UCSD-AML1 (cell line): Measurements from ENCODE around the gene ARHGAP26.
A peak's percentile ranks its signal among the peaks of the same experiment; 100 is the strongest.

Experiments used
- DNase-seq: peaks from one replicate; lab custom pipeline; 2025; ENCODE audit not compliant: unreplicated experiment; lab: John Stamatoyannopoulos, UW

The ARHGAP26 gene

DNA sequence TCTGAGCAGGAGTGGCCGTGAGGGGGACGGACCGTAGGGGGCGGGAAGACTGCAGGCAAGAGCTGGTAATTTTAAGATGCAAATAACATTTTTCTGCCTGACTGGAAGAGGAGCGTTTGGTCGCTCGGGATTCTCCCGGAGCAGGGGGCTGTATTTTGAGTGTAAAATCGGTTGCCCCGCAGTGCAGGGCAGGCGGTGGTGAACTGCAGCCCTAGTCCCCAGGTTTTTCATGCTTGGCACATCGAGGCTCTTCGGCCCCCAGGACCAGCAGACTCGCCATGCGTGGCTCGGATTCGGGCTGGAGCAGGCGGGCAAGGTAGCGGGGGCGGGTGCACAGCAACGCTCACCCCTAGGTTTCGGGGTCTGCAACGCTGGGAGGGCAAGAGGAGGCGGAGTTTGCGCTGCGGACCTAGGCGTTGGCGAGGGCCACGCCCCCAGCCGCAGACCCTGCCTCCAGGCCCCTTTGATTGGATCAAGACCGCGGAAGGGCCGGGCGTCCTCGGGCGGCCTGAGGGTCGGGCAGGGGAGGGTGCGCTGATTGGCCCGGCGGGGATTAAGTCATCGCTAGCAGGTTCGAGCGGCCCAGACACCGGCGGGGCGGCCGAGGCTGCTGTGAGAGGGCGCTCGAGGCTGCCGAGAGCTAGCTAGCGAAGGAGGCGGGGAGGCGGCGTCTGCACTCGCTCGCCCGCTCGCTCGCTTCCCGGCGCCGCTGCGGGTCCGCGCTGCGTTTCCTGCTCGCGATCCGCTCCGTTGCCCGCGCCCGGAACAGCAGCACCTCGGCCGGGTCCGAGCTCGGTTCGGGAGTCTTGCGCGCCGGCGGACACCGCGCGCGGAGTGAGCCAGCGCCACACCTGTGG, at the start of gene ARHGAP26:
TSS of gene ARHGAP26 (plus strand) at position 585 of the 857 bp plus-strand sequence. CDS start 385 bp downstream, outside the sequence.
- DNase-seq = peak; percentile 93

GRCh38 chr5:142720641-142721271, 49.4 kb upstream of the ARHGAP26 start:
- no peak for DNase-seq

DNA sequence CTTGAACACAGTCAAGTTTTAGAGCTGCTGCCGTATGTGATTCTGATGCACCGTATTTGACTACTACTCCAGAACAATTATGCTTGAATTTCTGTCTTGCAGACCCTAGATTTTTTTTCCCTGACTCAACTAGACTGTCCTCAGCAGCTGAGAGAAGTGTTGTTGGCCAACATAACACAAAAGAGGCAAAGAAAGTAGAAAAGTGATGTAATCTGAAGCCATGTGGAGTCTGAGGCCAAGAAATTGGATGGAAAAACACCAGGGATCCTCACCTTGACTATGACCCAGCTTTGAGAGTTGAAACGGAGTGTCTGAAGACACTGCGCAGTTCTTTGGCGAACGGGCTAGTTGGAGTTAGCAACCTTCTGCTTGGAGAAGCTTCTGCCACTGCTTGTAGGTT, 48.0 kb upstream of the ARHGAP26 start:
- DNase-seq = no peak

DNA sequence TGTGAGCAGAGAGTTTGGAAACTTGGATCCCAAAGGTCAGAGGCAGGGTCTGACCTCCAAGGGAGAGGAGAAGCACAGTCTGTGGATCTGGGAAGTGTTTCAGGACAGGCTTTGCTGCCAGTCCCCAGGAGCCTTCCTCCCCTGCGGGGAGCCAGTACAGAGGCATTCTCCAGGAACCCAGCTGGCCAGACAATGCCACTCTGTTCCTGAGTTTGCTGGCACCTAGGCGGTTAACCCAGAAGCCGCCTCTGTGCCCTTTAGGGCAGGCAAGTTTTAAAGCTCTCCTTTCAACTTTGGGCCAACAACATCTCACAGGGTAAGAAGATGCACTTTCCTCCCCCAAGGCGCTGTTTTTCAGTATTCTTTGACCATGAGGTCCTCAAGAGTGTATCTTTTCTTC, 47.3 kb upstream of the ARHGAP26 start:
- no peak for DNase-seq

DNA sequence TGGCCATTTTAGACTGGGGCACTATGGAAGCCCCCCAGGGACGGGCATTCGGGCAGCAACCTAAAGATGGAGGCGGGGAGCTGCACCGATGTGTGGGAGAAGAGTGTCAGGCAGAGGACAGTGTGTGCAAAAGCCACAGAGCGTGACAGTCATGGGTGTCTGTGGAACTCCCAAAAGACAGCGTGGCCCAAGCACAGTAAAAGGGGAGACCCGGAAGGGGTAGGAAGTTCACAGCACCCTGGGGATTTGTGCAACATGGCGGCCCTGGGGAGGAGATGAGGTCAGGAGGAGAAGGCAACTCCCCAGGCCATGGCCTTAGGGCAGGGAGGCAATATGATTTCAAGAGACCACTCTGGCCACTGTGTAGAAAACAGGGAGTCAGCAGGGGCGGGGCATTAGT, 45.4 kb upstream of the ARHGAP26 start:
- no peak for DNase-seq

GRCh38 chr5:142725231-142726187, 44.7 kb upstream of the ARHGAP26 start:
- DNase-seq = no peak

- no peak for DNase-seq
Measured at GRCh38 chr5:142726188-142726731, 43.9 kb upstream of the ARHGAP26 start.

DNA sequence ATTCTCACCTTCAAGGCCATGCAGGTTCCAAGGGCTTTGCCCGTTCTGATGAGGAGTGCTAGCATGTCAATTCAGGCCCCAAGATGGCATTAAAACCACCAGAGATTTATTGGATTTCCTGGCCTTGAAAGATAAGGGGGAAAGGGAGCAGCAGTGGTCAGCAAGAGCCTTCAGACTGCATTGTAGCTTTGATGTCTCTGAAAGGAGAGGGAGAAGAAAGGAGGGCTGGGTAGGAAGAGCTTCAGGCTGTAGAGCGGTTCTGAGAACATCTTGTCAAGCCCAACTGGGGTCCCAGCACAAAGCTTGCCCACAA, 42.5 kb upstream of the ARHGAP26 start:
- no peak for DNase-seq

DNA sequence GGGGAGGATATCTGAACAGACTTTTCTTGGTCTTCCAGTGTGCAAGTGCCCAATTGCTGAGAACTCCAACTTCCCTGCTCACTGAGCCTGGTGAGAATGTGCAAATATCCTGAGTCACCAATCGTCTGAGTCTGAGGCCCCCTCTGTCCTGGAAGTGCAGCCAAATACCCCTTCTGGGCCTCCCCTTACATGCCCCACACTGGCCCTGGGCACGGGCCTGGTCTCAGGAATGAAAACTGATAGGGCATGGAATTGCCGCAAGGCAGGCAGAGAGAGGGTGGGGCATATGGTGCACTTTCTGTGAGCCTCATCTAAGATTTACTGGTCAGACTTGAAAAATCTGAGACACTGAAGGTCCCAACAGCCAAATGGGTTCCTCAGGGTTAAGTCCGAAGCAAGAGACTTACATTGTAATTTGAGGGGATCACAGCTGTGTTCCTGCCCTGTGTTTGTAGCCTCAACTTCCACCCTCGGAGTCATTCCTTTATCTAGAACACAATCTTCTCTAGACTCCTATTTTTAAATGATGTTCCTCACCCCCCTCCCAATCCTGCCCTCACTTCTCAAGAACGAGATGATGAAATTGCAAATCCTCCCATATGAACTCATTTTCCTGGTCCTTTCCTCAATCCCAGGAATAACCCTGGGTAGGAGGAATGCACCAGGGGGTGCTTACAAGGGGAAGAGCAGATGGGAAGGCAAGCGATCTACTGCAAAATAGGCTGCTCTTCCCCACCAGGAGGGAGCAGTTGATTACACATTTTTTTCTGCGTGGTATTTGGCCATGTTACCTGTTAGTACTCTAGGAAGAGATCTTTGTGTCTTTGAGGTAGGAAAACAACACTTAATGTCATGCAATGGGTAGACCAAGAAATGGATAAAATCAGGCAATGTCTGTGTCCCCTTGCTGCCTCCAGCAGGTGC, 34.6 kb upstream of the ARHGAP26 start:
- DNase-seq = no peak

DNA sequence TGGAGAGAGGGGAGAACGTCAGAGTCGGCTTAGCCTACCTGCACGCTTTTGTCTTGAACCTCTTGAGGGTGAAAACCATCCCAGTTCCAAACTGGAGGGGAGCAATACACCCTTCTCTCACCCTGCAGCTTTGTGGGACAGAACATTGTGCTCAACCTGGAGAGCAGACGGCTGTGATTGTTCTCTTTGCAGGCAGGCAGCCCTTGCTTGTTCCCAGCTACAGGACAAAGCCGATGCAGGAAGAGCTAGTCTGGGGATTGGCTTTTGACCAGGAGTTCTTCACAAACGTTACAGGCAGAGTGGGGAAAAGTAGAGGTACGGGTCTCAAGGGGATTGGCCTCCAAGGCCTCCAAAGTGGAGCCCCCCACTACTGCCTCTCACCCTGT, 33.9 kb upstream of the ARHGAP26 start:
- no peak for DNase-seq

DNA sequence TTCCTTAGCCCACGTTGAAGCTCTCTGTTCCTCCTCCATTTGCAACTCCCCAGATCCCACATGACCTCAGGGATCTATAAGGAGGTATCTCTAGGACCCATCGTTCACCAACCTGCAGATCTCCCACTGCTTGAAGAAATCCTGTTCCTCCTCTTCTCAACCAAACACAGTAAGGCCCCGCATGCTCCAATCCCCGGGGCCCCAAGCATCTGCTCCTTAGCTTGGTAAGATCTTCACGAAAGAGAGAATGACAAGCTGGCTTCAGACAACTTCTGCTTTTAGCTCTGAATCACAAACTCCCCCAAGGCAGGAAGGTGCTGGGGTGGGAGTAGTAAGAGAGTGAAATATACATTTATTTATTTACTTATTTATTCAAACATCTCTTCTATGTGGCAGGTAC, 33.0 kb upstream of the ARHGAP26 start:
- no peak for DNase-seq

- no peak for DNase-seq
Measured at GRCh38 chr5:142740474-142741242, 29.5 kb upstream of the ARHGAP26 start.

GRCh38 chr5:142743592-142744441, 26.4 kb upstream of the ARHGAP26 start:
- no peak for DNase-seq

GRCh38 chr5:142745268-142745667, 24.9 kb upstream of the ARHGAP26 start:
- DNase-seq = no peak

DNA sequence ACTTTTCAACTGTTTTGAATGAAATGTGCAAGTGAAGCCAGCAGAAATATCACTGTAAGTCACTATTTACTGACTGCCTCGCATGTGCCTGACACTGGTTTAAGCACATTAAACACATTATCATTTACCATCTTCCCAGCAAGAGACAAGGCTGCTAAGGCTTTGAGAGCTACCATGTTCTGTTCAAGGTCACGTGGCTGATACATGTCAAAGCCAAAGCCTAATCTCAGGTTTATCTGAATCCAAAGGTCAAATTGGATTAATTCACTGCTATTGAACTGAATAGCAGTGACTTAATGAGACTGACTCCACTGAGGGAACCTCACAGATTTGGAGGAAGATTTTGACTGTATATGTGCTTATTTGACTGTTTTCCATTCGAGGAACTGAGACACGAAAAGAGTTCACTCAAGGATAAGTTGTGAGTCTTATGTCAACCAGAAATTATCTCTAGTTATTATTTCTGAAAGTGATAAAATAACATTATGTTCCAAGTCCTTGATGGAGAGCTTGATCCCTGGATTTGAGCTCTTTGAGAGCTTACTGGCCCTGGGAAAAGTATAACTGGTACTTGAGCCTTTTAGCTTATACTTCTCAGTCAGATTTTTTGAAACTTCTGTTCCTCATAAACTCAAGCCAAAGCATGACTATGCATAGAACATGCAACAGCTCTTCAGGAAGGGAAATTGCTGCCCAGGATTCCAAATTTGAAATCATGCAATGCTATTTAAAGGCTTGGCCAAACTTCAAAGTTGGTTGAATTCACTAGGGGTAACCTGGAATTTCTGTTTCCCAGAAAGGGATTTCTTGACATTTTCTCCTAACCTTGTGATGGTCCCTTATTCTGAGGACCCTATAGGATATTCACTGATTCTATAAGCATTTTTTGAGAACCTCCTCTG, 23.4 kb upstream of the ARHGAP26 start:
- DNase-seq = no peak

GRCh38 chr5:142748132-142748531, 22.0 kb upstream of the ARHGAP26 start:
- DNase-seq = no peak

GRCh38 chr5:142748568-142749249, 21.5 kb upstream of the ARHGAP26 start:
- no peak for DNase-seq
